Loucy (cell line): ENCODE results near the gene NELFB.

Source experiments
- H2AFZ ChIP-seq: fragments of 200-600 bp; sonication (generic); 2 replicates; pipeline ENCODE4 v1.6.0; 2016; ENCODE audit warnings: antibody characterized with exemption, mild to moderate bottlenecking, low read length, moderate library complexity
- H3F3A ChIP-seq: fragments of 200-600 bp; 2 replicates; pipeline ENCODE4 v1.6.0; 2016; ENCODE audit warnings: antibody characterized with exemption, low read depth, mild to moderate bottlenecking
- H3K27me3 ChIP-seq: fragments of 200-600 bp; sonication (generic); 2 replicates; pipeline ENCODE4 v1.6.1; 2014; ENCODE audit warnings: low read length, mild to moderate bottlenecking; ENCODE audit not compliant: insufficient read depth, poor library complexity, severe bottlenecking
- H3K36me3 ChIP-seq: fragments of 200-600 bp; sonication (generic); 2 replicates; pipeline ENCODE4 v1.6.1; 2016; ENCODE audit warnings: low read length; ENCODE audit not compliant: insufficient read depth
- H3K4me1 ChIP-seq: fragments of 200-600 bp; sonication (generic); 2 replicates; pipeline ENCODE4 v1.5.1; 2014; ENCODE audit warnings: low read length, mild to moderate bottlenecking; ENCODE audit not compliant: insufficient read depth, poor library complexity, severe bottlenecking
- H3K4me2 ChIP-seq: fragments of 200-600 bp; sonication (generic); 2 replicates; pipeline ENCODE4 v1.6.0; 2014; ENCODE audit warnings: antibody characterized with exemption, low read length, low read depth, mild to moderate bottlenecking; ENCODE audit not compliant: poor library complexity, severe bottlenecking
- H3K4me3 ChIP-seq: fragments of 200-600 bp; sonication (generic); 2 replicates; pipeline ENCODE4 v1.5.1; 2014; ENCODE audit warnings: low read length, mild to moderate bottlenecking, mixed read lengths; ENCODE audit not compliant: poor library complexity, severe bottlenecking
- H3K79me2 ChIP-seq: fragments of 200-600 bp; sonication (generic); 2 replicates; pipeline ENCODE4 v1.6.1; 2014; ENCODE audit warnings: low read length; ENCODE audit not compliant: insufficient read depth
- H3K9ac ChIP-seq: fragments of 200-600 bp; sonication (generic); 2 replicates; pipeline ENCODE4 v1.6.0; 2014; ENCODE audit warnings: mild to moderate bottlenecking, low read depth, low read length, moderate library complexity; ENCODE audit not compliant: poor library complexity, severe bottlenecking
- H3K9me2 ChIP-seq: fragments of 200-600 bp; sonication (generic); replicated peaks from 2 replicates; pipeline ENCODE4 v1.6.1; 2016; ENCODE audit warnings: low read depth, low read length, mixed read lengths
- H3K9me3 ChIP-seq: fragments of 200-600 bp; sonication (generic); 2 replicates; pipeline ENCODE4 v1.6.1; 2014; ENCODE audit warnings: mild to moderate bottlenecking, antibody characterized with exemption, low read length, low read depth; ENCODE audit not compliant: insufficient read depth
- H4K20me1 ChIP-seq: fragments of 200-600 bp; sonication (generic); 2 replicates; pipeline ENCODE4 v1.6.0; 2014; ENCODE audit warnings: antibody characterized with exemption, low read length, mild to moderate bottlenecking; ENCODE audit not compliant: insufficient read depth, poor library complexity, severe bottlenecking
- CTCF ChIP-seq: fragments of 200-600 bp; sonication (generic); conservative IDR thresholded peaks from 2 replicates; pipeline ENCODE4 v1.5.1; 2014; ENCODE audit warnings: mild to moderate bottlenecking, antibody characterized with exemption, low read length
- EZH2phosphoT487 ChIP-seq: fragments of 200-600 bp; IDR thresholded peaks from 2 replicates; pipeline ENCODE4 v1.6.1; 2018; ENCODE audit warnings: antibody characterized with exemption, mild to moderate bottlenecking, moderate library complexity, borderline replicate concordance

Gene NELFB

GRCh38 chr9:137313326-137313936 lies 58.3 kb downstream of the NELFB start:
- no peak overlapping the region for H3K4me2 ChIP-seq
- no peak for TF ChIP-seq CTCF
- TF ChIP-seq EZH2phosphoT487, result no peak
- no peak overlapping the region for H2AFZ ChIP-seq
- H4K20me1 ChIP-seq, result no peaks in the 10 kb centered on the region
- no peaks in the 10 kb centered on the region for H3K79me2 ChIP-seq
- no peak overlapping the region for H3K9ac ChIP-seq
- H3K36me3 ChIP-seq, result no peaks in the 10 kb centered on the region
- no peaks in the 10 kb centered on the region for H3K27me3 ChIP-seq
- H3F3A ChIP-seq, result no peaks in the 10 kb centered on the region
- H3K9me3 ChIP-seq, result no peaks in the 10 kb centered on the region
- no peak overlapping the region for H3K4me3 ChIP-seq
- no peaks in the 10 kb centered on the region for H3K4me1 ChIP-seq
- no peaks in the 10 kb centered on the region for H3K9me2 ChIP-seq

- H4K20me1 ChIP-seq, result no peaks in the 10 kb centered on the region
- no peak overlapping the region for H3K4me2 ChIP-seq
- H3K79me2 ChIP-seq, result no peaks in the 10 kb centered on the region
- TF ChIP-seq CTCF (no peak), EZH2phosphoT487 (no peak)
- no peak overlapping the region for H3K4me3 ChIP-seq
- no peaks in the 10 kb centered on the region for H3K9me3 ChIP-seq
- no peaks in the 10 kb centered on the region for H3K4me1 ChIP-seq
- no peaks in the 10 kb centered on the region for H3F3A ChIP-seq
- no peaks in the 10 kb centered on the region for H3K36me3 ChIP-seq
- H2AFZ ChIP-seq, result no peak overlapping the region
- H3K9me2 ChIP-seq, result no peaks in the 10 kb centered on the region
- no peak overlapping the region for H3K9ac ChIP-seq
- H3K27me3 ChIP-seq, result no peaks in the 10 kb centered on the region
Measured at GRCh38 chr9:137313956-137314560, 58.9 kb downstream of the NELFB start.

- H3K27me3 ChIP-seq, result no peaks in the 10 kb centered on the region
- no peak overlapping the region for H3K4me2 ChIP-seq
- no peaks in the 10 kb centered on the region for H3K9me2 ChIP-seq
- H4K20me1 ChIP-seq, result no peaks in the 10 kb centered on the region
- H3F3A ChIP-seq, result no peaks in the 10 kb centered on the region
- H3K79me2 ChIP-seq, result no peaks in the 10 kb centered on the region
- no peaks in the 10 kb centered on the region for H3K36me3 ChIP-seq
- no peak overlapping the region for H2AFZ ChIP-seq
- H3K9ac ChIP-seq, result no peak overlapping the region
- TF ChIP-seq EZH2phosphoT487, result no peak
- TF ChIP-seq CTCF, result no peak
- no peak overlapping the region for H3K4me3 ChIP-seq
- H3K9me3 ChIP-seq, result no peaks in the 10 kb centered on the region
- peaks cover 4% of the 10 kb centered on the region for H3K4me1 ChIP-seq
Measured at GRCh38 chr9:137314561-137315560, 59.7 kb downstream of the NELFB start.
